HG03025 (cell line): ENCODE results near the gene PRL.

Experiments used
- ATAC-seq: cut with Tn5 transposase; IDR thresholded peaks from one replicate; pipeline ENCODE4 v1.9.1; 2021; ENCODE audit warnings: mild to moderate bottlenecking, moderate library complexity; ENCODE audit not compliant: unreplicated experiment, low FRiP score

The PRL gene

GRCh38 chr6:22296067-22296466, 769 bp downstream of the PRL start:
- ATAC-seq = no peak

GRCh38 chr6:22295145-22295544, 1.7 kb downstream of the PRL start:
- no peak for ATAC-seq

DNA sequence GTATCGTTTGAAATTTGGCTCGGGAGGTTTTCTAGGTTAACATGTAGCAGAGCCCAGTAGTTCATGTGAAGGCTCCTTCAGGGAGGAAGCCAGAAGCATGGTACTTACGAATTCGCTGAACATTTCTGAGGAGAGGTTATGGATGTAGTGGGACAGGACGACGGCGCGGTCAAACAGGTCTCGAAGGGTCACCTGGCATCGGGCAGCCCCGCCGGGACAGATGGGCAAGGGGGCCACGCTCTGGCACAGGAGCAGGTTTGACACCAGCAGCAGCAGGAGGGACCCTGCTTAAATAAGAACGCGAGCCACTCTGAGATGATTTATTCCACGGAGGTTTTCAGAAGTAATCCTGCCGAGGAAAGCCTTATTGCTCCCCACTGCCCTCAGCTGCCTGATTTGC, 2.5 kb downstream of the PRL start:
- ATAC-seq = no peak

DNA sequence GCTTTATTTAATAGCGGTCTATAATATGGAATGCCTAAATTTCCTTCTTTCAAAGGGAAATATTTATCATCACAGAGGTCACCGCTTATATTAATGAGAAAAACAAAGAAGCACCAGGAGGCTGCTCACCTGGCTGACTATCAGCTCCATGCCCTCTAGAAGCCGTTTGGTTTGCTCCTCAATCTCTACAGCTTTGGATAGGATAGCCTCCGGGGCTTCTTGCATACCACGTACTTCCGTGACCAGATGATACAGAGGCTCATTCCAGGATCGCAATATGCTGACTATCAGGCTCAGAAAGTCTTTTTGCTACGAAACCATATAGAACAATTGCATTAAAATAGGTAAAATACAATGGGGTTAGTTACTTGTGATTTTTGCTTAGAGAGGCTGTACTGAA, 6.8 kb downstream of the PRL start:
- ATAC-seq = no peak

- ATAC-seq = no peak
Measured at GRCh38 chr6:22288721-22289120, 8.1 kb downstream of the PRL start.

GRCh38 chr6:22284666-22285065, 12.2 kb downstream of the PRL start:
- no peak for ATAC-seq

- ATAC-seq = no peak
Measured at GRCh38 chr6:22281341-22282085, 15.3 kb downstream of the PRL start.

- ATAC-seq = no peak
Measured at GRCh38 chr6:22279427-22279826, 17.4 kb downstream of the PRL start.

DNA sequence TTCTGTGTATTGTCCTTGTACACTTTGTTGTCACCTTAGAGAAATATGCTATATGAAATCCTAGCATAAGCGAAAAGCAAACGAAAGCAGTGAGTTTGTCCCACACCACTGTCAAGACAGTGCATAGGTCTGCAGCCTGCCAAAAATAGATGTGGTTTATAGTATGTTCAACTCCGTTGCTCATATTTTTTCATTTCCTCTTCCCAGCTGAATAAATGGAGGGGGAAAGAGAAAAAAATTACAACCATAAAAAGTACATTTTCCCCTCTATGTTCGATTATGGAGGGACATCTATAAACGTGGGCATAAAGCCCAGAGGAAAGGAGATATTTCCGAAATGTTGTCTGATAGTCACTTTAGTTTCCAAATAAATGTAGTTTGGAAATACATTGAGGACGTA, 25.8 kb downstream of the PRL start:
- peak; percentile 68 for ATAC-seq

- ATAC-seq = no peak
Measured at GRCh38 chr6:22263748-22264147, 33.1 kb downstream of the PRL start.

- no peak for ATAC-seq
Measured at GRCh38 chr6:22254886-22255285, 42.0 kb downstream of the PRL start.

- ATAC-seq = no peak
Measured at GRCh38 chr6:22253955-22254655, 42.7 kb downstream of the PRL start.

- ATAC-seq = no peak
Measured at GRCh38 chr6:22251348-22251747, 45.5 kb downstream of the PRL start.

GRCh38 chr6:22250486-22250885, 46.4 kb downstream of the PRL start:
- ATAC-seq = no peak

DNA sequence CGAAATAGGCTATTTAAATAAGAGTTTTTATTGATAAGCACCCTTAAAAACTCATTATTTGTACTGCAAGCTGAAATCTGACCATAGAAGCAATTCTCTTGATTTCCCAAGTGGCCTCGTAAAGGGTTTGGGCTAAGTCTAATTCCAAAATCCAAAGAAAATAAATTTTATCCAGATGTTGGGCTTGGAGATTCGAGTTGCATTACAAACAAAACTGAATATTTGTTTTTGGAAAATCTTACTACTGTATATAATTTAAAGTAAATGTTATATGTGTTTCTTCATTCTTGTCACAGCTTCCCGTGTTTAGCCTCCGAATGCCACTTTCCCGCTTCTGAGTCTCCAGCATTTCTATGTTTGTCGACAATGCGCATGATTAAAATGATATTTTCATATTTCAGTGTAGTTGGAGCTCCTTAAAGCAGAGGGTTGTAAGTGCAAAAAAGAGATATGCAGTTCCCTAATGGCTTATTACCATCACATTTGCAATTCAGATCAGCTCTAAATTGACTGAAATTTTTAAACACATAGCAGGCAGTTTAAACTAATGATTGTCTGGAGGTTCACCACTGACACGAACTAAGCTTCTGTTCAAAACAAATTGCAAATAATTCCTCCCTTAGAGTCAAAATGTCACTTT, 47.0 kb downstream of the PRL start:
- ATAC-seq = no peak

- no peak for ATAC-seq
Measured at GRCh38 chr6:22248513-22249308, 48.1 kb downstream of the PRL start.

DNA sequence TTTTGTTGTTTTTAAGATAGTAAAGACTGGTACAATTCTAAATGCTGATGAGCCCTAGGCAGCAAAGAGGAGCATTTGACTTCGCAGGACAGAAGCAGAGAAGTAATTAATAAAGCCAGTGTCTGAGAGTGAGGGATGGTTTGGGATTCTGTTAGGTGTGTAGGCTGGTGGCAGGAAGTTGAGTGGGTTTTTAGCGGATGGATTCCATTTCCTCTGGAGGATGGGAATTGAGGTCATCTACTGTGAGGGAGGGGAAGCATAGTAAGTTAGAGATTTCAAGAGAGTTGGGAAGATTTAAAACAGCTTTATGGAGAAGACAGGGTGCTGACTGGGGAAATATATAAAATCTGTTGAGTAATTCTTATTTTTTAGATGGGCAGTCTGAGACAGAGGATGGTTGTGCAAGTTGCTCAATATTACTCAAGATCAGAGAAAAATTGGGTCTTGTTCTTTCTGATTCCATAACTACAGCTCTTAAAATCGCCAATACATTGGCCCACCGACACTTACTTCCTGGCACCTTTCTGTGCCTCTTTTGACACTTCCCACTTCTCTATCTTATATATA, 48.8 kb downstream of the PRL start:
- no peak for ATAC-seq

DNA sequence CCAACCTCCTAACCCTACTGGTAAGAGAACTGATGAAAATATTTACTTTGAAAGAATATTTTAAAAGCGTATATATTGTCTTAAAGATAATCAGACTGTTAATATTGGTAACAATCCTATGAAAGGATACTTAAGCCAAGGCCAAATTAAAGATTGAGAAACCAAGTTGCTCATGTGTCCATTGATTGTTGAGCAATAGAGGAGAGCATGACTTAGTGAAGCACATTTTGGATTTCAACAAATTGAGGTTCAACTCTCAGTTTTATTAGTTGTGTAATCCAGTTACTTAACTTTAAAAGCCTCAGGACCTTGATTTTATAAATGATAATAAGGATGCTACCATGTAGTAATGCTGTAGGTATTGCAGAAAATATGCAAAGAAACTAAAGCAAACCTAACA, 56.8 kb downstream of the PRL start:
- ATAC-seq = no peak

DNA sequence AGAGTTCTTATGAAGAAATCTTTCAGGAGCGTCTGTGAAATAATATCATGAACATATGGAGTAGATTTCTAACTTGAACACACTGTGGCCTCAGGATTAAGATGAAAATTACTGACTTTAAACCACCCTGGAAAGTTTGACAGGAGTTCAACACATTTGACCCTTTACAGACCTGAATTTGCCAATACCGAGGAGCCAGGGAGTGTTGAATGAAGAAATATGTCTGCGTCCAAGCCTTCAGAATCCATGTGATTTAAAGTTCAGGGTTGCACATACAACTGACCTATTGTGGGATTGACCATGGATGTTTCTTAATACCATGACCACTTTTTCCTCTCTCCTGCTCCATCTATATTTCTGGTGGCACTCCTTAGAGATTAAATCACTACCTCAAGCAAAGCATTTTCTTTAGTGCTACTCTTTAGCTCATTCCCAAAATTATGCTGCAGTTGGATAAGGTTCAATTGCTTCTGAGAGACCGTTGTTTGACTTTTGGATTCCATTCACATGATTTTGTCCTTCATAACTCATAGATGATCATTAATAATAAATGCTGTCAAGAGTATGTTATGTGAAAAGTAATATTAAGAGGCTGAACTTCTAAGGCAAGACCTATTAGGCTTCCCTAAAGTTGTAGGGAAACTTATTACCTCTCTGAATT, 57.4 kb downstream of the PRL start:
- no peak for ATAC-seq

DNA sequence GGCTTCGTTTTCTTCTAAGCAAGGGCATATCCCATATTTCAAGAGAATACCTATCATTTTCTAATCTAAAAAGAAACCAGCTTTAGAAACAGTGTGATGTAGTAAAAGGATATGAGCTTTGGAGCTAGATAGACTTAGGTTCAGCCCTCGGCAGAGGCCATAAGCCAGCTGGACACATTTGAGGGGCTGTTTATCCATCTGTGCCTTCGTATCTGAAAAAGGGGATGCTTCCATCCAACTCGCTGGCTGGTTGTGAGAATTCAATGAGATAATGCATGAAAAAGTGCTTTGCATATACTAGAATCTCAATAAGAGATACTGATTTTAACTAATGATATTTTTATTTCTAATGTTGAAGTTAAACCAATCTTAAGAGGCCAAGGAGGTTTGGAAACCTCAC, 58.0 kb downstream of the PRL start:
- no peak for ATAC-seq
